Esophagus squamous epithelium (tissue), 4 donors: ENCODE data around the gene NR4A1.

Experiments
- CTCF ChIP-seq, 6 experiments: fragments of 450-650 bp in 4 of 6; fragments of 200-600 bp in 2 of 6; sonication (generic) in 2 of 6; IDR thresholded peaks; one replicate each; pipeline ENCODE4 v1.5.1; 2016 to 2019; ENCODE audit warnings: antibody characterized with exemption in 6 of 6, mild to moderate bottlenecking in 4 of 6, moderate library complexity in 4 of 6
- POLR2A ChIP-seq, 4 donors: fragments of 450-650 bp; IDR thresholded peaks; one replicate each; pipeline ENCODE4 v1.6.1; 2017; ENCODE audit warnings: antibody characterized with exemption in 4 of 4, mild to moderate bottlenecking in 4 of 4, moderate library complexity in 3 of 4

- TF ChIP-seq CTCF (IDR thresholded peaks at IDR 0.05) (no peak), POLR2A (IDR thresholded peaks at IDR 0.05) (no peak)
Observed at GRCh38 chr12:52033446-52034140, 17.6 kb upstream of the NR4A1 start.
